Pons (tissue), 1 donor: ENCODE measurements around the gene RASL10A.

Experiments
- DNase-seq: peaks from one replicate; pipeline ENCODE4 v3.0.0-alpha.2; 2016; ENCODE audit warnings: low spot score

The RASL10A gene

GRCh38 chr22:29319072-29319471 is 3.6 kb upstream of the RASL10A start:
- no peak for DNase-seq

- DNase-seq, result no peak
These were observed 2.4 kb upstream of the RASL10A start for GRCh38 chr22:29317827-29318454.

DNA sequence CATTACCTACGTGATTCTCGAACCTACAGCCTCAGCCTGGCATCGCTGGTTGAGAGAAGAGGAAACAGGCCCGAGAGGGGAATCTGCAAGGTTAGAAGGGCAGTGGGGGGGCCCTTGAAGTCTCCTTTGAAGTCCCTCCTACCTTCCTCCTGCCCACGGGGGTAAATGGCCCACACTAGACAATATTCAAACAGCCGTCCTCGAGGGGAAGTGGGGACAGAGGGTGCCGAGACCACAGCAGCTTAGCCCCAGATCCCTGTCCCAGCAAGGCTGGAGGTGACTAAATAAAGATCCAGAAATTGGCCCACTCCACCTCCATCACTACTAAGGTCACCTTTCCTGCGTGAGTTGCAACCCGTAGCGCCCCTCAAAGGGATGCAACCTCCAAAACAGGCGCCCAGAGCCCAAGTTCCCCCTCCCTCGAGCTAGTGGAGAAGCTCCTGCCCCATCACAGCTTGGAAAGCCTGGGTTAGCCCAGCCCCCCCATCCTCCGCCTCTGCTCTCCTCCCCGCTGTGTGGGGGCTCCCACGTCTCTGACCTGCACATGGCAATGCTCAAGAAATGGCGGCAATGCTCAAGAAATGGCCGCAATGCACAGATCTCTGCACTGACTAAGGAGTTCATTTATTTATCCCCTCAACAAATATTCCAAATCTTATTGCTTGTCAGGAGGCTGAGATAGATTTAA is 788 bp upstream of the RASL10A start:
- no peak for DNase-seq

GRCh38 chr22:29314537-29315285 is 786 bp downstream of the RASL10A start:
- DNase-seq, result no peak

DNA sequence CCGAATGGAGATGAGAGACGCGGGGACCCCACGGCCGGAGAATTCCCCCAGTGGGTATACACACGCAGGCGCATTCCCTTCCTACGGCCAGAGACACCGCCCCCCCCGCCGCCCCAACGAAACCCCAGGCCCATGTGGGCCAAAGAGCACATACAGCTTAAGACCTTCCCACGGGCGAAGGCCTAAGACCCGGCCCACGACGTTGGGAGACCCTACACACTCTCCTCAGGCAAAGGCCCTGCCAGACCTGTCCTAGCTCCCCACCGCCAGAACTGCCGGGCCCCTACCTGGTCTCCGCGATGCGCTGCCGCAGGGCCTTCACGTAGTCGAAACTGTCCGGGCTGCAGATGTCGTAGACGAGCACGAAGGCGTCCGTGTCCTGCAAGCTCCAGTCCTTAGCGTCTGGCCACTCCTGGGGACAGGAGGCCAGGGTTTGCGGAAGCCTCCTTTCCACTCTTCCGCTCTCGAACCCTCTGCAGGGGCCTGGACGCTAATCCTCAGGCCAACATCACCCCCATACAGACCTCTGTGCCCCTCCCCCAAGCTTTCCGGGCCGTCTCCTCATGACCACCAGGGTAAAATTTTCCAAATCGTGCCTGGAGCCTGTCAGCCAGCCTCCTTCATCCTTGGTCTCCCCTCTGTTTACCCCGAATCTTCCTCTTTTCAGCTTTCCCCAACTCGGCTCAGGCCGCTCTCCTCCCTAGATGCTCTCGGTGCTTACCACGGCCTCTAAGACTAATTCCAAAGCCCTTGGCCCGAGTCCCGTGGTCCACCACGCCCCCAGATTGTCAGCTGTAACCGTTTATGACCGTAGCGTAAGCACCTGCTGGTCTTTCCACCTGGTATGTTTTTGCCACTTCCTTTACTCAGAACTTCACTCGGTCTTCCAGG is 1.7 kb downstream of the RASL10A start:
- DNase-seq, result no peak

DNA sequence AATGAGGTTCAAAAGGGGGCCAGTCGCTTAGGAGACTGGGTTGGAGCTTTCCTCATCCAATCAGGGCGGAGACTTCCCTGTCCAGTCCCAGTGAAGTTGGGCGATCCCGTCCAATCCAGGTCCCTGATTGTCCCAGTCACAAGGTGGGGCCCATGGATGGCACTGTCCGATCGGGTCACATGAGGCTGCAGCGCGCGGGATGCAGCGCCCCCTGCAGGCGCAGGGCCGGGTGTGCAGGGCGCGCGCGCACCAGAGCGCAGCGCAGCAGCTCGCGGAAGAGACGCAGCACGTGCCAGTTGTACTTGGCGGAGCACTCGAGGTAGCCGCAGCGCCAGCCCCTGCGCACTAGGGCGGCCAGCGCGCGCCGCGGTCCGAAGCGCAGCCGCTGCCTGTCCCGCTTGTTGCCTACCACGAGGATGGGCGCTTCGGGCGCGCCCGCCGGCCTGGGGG is 2.3 kb downstream of the RASL10A start:
- peak; percentile 49 for DNase-seq

DNA sequence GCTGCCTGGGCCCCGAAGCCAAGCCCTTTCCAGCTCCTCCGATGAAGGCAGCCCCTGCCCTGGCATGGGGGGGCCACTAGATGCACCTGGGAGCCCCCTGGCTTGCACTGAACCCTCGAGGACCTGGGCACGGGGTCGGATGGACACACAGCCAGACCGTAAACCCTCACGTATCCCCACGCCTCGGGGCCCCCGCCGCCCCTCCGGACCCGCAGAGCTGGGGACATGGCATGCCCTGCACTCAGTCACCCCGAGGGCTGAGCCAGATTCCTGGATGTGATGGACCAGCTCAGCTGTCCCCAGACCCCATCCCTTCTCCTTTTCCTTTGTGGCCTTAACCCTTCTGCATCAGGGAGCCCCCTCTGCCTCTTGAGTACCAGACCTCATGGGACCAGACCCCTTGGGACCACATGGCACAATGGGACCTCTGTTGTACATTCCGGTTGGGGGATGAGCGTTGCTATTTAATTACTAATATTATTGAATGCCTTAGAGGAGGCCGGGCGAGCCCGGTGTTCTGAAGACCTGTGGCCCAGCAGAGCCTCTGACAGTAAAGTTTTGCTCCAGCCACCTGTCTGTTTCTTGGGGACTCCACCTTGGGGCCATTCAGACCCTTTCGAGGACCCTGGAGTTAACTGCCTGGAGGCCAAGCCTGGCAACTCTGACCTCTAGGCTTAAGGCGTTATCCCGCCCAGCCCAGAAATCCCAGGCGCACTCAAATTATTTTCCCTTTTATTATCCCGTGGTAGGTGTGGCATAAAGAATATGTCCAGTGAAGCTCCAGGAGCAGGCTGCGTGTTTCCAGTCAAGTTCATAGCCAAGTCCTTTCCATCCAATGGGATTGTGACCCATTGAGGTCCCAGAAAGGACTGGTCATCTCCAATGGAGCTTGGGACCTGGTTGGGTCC is 3.0 kb downstream of the RASL10A start:
- no peak for DNase-seq

- no peak for DNase-seq
These were observed 3.9 kb downstream of the RASL10A start for GRCh38 chr22:29311464-29312217.

- DNase-seq, result peak; percentile 95
These were observed 4.6 kb downstream of the RASL10A start for GRCh38 chr22:29310863-29311339.

GRCh38 chr22:29310065-29310862 is 5.2 kb downstream of the RASL10A start:
- DNase-seq, result no peak

- DNase-seq, result no peak
These were observed 6.0 kb downstream of the RASL10A start for GRCh38 chr22:29309332-29310064.

GRCh38 chr22:29308791-29309262 is 6.7 kb downstream of the RASL10A start:
- no peak for DNase-seq

DNA sequence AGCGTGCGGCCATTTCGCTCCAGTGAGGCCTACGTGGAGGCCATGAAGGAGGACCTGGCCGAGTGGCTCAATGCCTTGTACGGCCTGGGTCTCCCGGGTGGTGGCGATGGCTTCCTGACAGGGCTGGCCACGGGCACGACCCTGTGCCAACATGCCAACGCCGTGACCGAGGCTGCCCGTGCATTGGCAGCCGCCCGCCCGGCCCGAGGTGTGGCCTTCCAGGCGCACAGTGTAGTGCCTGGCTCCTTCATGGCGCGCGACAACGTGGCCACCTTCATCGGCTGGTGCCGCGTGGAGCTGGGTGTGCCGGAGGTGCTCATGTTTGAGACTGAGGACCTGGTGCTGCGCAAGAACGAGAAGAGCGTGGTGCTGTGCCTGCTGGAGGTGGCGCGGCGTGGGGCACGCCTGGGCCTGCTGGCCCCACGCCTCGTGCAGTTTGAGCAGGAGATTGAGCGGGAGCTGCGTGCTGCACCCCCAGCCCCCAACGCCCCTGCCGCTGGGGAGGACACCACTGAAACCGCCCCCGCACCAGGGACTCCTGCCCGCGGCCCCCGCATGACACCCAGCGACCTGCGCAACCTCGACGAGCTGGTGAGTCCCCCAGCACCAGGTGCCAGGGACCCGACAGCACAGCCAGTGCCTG is 7.2 kb downstream of the RASL10A start:
- DNase-seq, result no peak

DNA sequence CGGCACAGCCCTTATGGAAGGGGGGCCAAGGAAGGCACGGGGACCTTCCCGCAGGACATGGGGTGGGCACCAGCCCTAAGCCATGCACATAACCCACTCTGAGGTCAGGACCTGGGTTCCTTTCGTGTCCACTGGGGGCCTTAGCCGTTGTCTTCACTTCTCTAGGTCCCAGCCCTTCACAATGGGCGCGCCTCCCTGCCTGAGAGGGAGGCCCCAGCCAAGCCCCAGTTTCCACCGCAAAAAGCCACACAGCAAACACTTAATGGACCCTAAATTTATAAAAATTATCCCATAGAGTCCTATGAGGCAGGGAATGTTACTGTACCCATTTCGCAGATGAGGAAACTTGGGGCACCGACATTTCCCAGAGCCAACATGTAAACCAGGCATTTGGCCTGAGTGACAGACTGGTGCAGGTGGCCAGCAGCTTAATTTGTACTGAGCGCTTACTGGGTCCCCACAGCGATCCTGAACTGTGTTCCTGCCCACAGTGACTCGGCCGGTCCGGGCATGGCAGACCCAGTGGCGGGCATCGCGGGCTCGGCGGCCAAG is 7.8 kb downstream of the RASL10A start:
- DNase-seq, result no peak

- DNase-seq, result no peak
These were observed 8.5 kb downstream of the RASL10A start for GRCh38 chr22:29306835-29307595.

DNA sequence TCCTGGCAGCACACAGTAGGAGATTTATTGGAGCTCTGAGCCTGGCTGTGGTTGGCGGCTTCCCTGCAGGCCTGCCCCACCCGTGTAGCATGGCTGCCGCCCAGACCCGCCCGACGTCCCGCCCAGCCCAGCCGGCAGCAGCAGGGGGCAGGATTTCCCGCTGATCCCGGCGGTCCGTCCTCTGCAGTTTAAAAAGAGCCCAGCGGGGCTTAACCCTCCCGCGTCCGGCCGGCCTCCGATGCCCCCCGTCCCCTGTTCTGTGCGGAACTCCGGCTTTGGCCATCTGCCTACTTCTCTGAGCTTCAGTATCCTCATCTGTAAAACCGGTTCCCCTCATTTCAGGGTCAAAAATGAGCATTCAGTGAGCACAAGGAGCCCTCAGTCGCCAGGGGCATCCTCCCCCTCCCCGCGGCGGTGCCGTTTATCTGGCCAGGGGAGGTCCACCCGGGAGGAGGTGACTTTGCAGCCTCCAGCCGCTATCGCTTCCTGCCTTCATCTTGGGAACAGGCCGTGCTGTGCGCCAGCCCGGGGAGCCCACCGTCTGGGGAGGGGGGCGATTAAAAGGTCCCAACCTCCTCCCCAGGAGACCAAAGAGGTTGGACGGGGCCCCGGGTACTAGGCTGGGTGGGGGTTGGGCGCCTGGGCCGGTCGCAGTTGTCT is 9.2 kb downstream of the RASL10A start, which contains the start of gene GAS2L1:
Gene GAS2L1 (plus strand): TSS at position 476 of the 660 bp plus-strand sequence. CDS start 1,456 bp downstream, outside the sequence.
- peak; percentile 50 for DNase-seq
